MM.1S (cell line): ENCODE data around the gene FOXP2.

ENCODE experiments used
- DNase-seq: peaks from one replicate; pipeline ENCODE4 v3.0.0-alpha.2; 2015
- H2AFZ ChIP-seq: fragments of 300-600 bp; sonication (generic); 2 replicates; pipeline ENCODE4 v1.6.0; 2016; ENCODE audit warnings: antibody characterized with exemption, low read length
- H3F3A ChIP-seq: fragments of 300-600 bp; sonication (generic); 2 replicates; pipeline ENCODE4 v1.6.1; 2016; ENCODE audit warnings: mild to moderate bottlenecking, antibody characterized with exemption, low read length, moderate library complexity, mixed read lengths; ENCODE audit not compliant: insufficient read depth
- H3K27ac ChIP-seq: fragments of 300-600 bp; sonication (generic); 2 replicates; pipeline ENCODE4 v1.5.1; 2016; ENCODE audit warnings: mild to moderate bottlenecking, low read length
- H3K27me3 ChIP-seq: fragments of 300-600 bp; sonication (generic); replicated peaks from 2 replicates; pipeline ENCODE4 v1.6.0; 2016; ENCODE audit warnings: low read length; ENCODE audit not compliant: insufficient read depth
- H3K36me3 ChIP-seq: fragments of 300-600 bp; sonication (generic); replicated peaks from 2 replicates; pipeline ENCODE4 v1.6.1; 2016; ENCODE audit warnings: mild to moderate bottlenecking, low read length, mixed read lengths; ENCODE audit not compliant: insufficient read depth
- H3K4me1 ChIP-seq: fragments of 300-600 bp; sonication (generic); 2 replicates; pipeline ENCODE4 v1.6.1; 2016; ENCODE audit warnings: low read length, mixed read lengths
- H3K4me2 ChIP-seq: fragments of 300-600 bp; sonication (generic); 2 replicates; pipeline ENCODE4 v1.6.0; 2016; ENCODE audit warnings: low read depth, low read length
- H3K4me3 ChIP-seq: fragments of 300-600 bp; sonication (generic); 2 replicates; pipeline ENCODE4 v1.5.1; 2016; ENCODE audit warnings: low read length, mixed read lengths
- H3K79me2 ChIP-seq: fragments of 300-600 bp; sonication (generic); 2 replicates; pipeline ENCODE4 v1.6.1; 2016; ENCODE audit warnings: mixed run types, low read length, mixed read lengths
- H3K9ac ChIP-seq: fragments of 300-600 bp; sonication (generic); 2 replicates; pipeline ENCODE4 v1.6.1; 2016; ENCODE audit warnings: low read length, mixed read lengths
- H3K9me2 ChIP-seq: fragments of 300-600 bp; sonication (generic); replicated peaks from 2 replicates; pipeline ENCODE4 v1.6.1; 2016; ENCODE audit warnings: mild to moderate bottlenecking, low read length, mixed read lengths; ENCODE audit not compliant: insufficient read depth
- H3K9me3 ChIP-seq: fragments of 300-600 bp; sonication (generic); replicated peaks from 2 replicates; pipeline ENCODE4 v1.6.1; 2016; ENCODE audit warnings: mild to moderate bottlenecking, low read length, mixed read lengths; ENCODE audit not compliant: insufficient read depth
- H4K20me1 ChIP-seq: fragments of 300-600 bp; sonication (generic); 2 replicates; pipeline ENCODE4 v1.6.1; 2016; ENCODE audit warnings: mild to moderate bottlenecking, low read length, moderate library complexity, mixed read lengths; ENCODE audit not compliant: insufficient read depth
- EZH2 ChIP-seq: fragments of 300-600 bp; sonication (generic); optimal IDR thresholded peaks from 2 replicates; pipeline ENCODE3; 2017; ENCODE audit warnings: low read depth, mild to moderate bottlenecking, antibody characterized with exemption, low read length, mixed read lengths
- EZH2phosphoT487 ChIP-seq: fragments of 300-600 bp; sonication (generic); IDR thresholded peaks from 2 replicates; pipeline ENCODE4 v1.6.1; 2018; ENCODE audit warnings: antibody characterized with exemption, low read length
- TF ChIP-seq, protein P1 (sequence below): fragments of 300-600 bp; sonication (generic); IDR thresholded peaks from 2 replicates; pipeline ENCODE4 v1.5.1; 2016; ENCODE audit warnings: antibody characterized with exemption, low read length, mixed read lengths

FOXP2 gene

GRCh38 chr7:114519240-114519639 lies 104.6 kb downstream of the FOXP2 start:
- Histone ChIP-seq H3K4me1 (no peaks in the 10 kb centered on the region), H4K20me1 (no peaks in the 10 kb centered on the region), H3K27ac (no peak overlapping the region), H3K4me3 (no peak overlapping the region), H3K79me2 (no peaks in the 10 kb centered on the region), H3K27me3 (no peaks in the 10 kb centered on the region), H3K9ac (no peak overlapping the region), H2AFZ (no peak overlapping the region), H3K4me2 (no peak overlapping the region), H3K9me3 (no peaks in the 10 kb centered on the region), H3F3A (no peaks in the 10 kb centered on the region), H3K36me3 (no peaks in the 10 kb centered on the region), H3K9me2 (no peaks in the 10 kb centered on the region)
- TF ChIP-seq EZH2phosphoT487, result no peak
- TF ChIP-seq EZH2, result no peak
- TF ChIP-seq, protein P1, sequence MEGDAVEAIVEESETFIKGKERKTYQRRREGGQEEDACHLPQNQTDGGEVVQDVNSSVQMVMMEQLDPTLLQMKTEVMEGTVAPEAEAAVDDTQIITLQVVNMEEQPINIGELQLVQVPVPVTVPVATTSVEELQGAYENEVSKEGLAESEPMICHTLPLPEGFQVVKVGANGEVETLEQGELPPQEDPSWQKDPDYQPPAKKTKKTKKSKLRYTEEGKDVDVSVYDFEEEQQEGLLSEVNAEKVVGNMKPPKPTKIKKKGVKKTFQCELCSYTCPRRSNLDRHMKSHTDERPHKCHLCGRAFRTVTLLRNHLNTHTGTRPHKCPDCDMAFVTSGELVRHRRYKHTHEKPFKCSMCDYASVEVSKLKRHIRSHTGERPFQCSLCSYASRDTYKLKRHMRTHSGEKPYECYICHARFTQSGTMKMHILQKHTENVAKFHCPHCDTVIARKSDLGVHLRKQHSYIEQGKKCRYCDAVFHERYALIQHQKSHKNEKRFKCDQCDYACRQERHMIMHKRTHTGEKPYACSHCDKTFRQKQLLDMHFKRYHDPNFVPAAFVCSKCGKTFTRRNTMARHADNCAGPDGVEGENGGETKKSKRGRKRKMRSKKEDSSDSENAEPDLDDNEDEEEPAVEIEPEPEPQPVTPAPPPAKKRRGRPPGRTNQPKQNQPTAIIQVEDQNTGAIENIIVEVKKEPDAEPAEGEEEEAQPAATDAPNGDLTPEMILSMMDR, result no peak
- DNase-seq, result no peak

DNA sequence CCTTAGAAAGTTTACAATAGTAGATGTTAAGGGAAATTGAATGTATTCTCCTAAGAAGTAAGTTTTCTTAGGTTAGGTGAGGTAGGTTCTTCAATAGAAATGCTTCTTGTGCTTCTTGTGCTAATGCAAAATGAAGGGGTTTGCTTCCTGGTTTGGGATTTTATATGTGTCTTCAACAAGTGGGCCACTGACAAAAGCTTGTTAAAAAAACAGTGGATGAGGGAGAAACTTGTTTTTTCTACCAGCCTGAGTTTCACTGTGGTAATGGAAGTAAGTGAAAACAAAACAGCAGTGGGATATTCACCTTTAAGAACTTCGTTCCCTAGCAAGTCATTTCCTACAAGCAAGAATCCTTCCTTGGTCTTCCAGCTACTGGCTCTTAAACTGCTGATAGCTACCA lies 107.5 kb downstream of the FOXP2 start:
- TF ChIP-seq EZH2 (no peak), EZH2phosphoT487 (no peak)
- TF ChIP-seq, protein P1, result no peak
- H3K27me3 ChIP-seq, result no peaks in the 10 kb centered on the region
- H3K4me2 ChIP-seq, result no peak overlapping the region
- no peak for DNase-seq
- H3K36me3 ChIP-seq, result no peaks in the 10 kb centered on the region
- H3K9me2 ChIP-seq, result no peaks in the 10 kb centered on the region
- no peaks in the 10 kb centered on the region for H3K9me3 ChIP-seq
- no peak overlapping the region for H2AFZ ChIP-seq
- H4K20me1 ChIP-seq, result no peaks in the 10 kb centered on the region
- no peaks in the 10 kb centered on the region for H3K4me1 ChIP-seq
- H3F3A ChIP-seq, result no peaks in the 10 kb centered on the region
- H3K4me3 ChIP-seq, result no peak overlapping the region
- H3K9ac ChIP-seq, result no peak overlapping the region
- H3K27ac ChIP-seq, result no peak overlapping the region
- no peaks in the 10 kb centered on the region for H3K79me2 ChIP-seq

GRCh38 chr7:114527589-114527988 lies 113.0 kb downstream of the FOXP2 start:
- no peaks in the 10 kb centered on the region for H3K4me1 ChIP-seq
- H3K9me3 ChIP-seq, result no peaks in the 10 kb centered on the region
- H3K4me2 ChIP-seq, result no peak overlapping the region
- H3K4me3 ChIP-seq, result no peak overlapping the region
- H3K27me3 ChIP-seq, result no peaks in the 10 kb centered on the region
- no peak overlapping the region for H3K27ac ChIP-seq
- no peak overlapping the region for H2AFZ ChIP-seq
- H3K36me3 ChIP-seq, result no peaks in the 10 kb centered on the region
- no peaks in the 10 kb centered on the region for H4K20me1 ChIP-seq
- no peaks in the 10 kb centered on the region for H3K79me2 ChIP-seq
- H3K9me2 ChIP-seq, result no peaks in the 10 kb centered on the region
- H3F3A ChIP-seq, result no peaks in the 10 kb centered on the region
- H3K9ac ChIP-seq, result no peak overlapping the region
- TF ChIP-seq EZH2 (no peak), EZH2phosphoT487 (no peak)
- TF ChIP-seq, protein P1, result no peak
- no peak for DNase-seq
